GM18508 (cell line): ENCODE measurements around the gene CUL7.
"Not testable (repeated sequence)": the region's sequence is repeated elsewhere in the genome, so short reads cannot be mapped to it uniquely, and the experiment has no call there.

Source experiments
- ATAC-seq: cut with Tn5 transposase; IDR thresholded peaks from one replicate; pipeline ENCODE4 v1.9.1; 2021; ENCODE audit warnings: moderate number of reproducible peaks; ENCODE audit not compliant: insufficient read depth, unreplicated experiment

CUL7 gene

DNA sequence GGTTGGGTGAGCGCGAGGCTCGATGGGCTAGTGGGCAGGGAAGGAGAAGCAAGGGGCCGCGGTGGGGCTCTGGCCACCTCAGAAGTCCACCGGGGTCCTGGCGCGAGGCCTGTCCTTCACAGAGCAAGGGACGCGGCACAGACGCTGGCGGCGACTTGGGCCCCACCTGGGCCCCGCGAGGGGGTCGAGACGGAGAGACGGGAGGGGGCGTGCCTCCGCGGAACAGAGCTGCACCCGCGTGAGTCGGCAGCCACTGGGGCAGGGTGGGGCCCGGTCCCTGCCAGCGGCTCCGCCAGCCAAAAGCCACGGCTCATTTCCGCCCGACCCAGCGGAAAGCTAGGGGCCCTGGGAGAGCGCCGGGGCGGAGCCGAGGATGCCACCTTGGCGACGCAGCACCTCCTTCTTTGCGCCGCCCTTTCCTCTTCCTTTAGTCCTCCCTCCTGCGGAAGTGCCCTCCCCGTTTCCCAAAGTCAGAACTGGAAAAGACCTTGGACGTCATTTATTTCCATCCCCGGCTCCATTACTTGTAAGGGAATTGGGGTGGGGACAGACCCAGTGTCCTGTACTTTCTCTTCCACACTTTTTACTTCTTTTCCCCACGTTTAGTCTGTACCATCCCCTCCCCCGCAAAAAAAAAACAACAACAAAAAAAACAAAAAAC, at the start of gene CUL7:
Gene CUL7, minus strand, starts transcription at position 307 of the 661 bp plus-strand sequence. CDS start 1,063 bp downstream, outside the sequence.
- ATAC-seq = peak; percentile 46

DNA sequence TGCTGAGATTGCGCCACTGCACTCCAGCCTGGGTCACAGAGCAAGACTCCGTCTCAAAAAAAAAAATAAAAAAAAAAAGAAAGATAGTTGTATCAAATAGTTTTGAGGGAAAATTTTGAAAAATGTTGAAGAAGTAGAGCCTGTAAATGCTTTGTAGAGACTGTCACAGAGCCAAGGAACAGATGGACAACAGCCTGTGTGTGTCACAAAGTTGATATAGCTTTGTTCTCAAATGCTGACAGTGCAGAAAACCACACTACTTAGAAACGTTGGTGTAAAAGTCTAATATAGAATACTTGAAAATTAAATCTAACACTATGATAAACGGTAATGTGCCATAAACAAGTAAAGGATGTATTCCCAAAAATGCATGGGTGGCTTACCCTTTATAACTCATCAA, 47.8 kb upstream of the CUL7 start:
- no peak for ATAC-seq

GRCh38 chr6:43097502-43097901, 43.9 kb upstream of the CUL7 start:
- ATAC-seq = no peak

GRCh38 chr6:43097098-43097489, 43.4 kb upstream of the CUL7 start:
- ATAC-seq = no peak

GRCh38 chr6:43096451-43097097, 42.9 kb upstream of the CUL7 start:
- ATAC-seq = no peak

GRCh38 chr6:43095939-43096338, 42.3 kb upstream of the CUL7 start:
- ATAC-seq = no peak

DNA sequence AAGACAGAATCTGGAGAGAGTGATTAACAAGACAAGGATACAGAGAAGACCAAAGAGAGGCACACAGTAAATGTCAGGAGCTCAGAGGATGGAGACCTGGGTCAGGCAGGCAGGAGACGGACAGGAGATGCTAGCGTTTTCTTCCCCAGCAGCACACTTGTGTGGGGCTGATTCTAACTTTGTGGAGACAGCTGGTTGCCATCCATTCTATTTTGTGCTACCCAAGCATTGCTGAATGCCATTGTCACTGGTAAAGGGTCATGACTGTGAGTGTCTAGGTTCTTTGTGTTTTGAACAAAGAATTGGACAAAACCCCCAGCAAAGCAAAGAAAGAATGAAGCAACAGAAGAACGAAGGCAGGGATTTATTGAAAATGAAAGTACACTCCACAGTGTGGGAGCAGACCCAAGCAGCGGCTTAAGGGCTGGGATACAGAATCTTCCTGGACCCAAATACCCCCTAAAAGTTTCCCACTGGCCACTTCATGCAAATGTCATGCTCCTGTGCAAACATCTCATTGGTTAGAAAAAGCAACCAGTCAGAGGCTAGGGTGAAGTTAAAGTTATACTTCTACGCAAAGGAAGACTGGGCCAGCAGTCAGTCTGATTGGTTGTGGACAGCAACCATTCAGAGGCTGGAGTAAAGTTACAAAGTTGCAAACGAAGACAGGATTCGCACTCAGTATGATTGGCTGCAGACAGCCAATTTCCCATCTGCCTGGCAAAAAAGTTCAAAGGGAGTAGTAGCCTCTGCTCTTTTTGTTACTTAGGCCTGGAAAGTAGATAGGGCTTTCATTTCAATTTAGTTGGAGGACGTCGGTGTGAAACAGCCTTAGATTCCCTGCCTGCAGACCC, 40.0 kb upstream of the CUL7 start:
- no peak for ATAC-seq

DNA sequence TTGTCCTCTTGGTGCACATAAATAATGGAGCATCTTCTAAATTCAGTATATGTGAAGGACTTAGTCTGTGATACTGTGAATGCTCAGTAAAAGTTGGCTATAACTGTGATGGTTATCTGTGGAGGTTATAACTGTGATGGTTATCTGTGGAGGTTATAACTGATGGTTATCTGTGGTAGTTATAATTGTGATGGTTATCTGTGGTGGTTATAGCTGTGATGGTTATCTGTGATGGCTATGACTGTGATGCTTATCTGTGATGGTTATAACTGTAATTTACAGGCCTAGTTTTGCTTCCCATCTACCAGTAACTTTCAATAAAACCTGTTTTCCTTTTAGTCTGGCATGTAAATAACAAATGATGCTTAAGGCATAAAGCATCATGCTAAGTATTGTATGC, 39.0 kb upstream of the CUL7 start:
- no peak for ATAC-seq

DNA sequence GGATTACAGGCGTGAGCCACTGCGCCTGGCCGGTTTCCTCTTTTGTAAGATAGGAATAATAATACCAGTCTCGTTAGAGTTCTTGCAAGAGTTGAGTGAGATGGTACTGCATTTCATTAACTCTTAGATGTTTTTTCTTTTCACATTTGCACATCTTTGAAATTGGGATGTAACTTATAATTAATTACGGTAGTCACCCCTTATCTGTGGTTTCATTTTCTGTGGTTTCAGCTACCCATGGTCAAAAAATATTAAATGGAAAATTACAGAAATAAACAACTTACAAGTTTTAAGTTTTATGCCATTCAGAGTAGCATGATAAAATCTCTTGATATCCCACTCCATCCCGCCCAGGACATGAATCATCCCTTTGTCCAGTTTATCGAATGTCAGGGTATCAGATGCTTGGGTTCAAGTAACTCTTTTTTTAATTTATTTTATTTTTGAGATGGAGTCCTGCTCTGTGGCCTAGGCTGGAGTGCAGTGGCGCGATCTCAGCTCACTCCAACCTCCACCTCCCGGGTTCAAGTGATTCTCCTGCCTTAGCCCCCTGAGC, 37.9 kb upstream of the CUL7 start:
- ATAC-seq = no peak

GRCh38 chr6:43091020-43091419, 37.4 kb upstream of the CUL7 start:
- no peak for ATAC-seq

DNA sequence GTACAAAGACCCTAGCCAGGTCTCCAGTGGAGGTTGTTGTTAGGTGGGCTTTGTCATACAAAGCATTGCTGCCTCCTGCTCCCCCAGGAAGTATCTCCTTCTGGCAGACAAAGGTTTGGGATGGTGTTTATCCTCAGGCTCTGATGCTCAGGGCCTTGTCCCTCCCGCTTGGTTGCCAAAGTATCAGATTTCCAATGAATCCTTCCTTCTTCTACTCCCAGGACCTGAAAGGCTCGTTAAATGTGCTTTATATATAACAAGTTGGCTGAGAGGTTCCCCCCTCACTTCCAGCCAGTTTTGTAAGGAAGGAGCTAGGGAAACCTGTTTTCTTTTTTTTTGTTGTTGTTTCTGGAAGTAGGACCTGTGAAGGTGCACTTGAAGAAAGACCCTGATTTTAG, 36.9 kb upstream of the CUL7 start:
- no peak for ATAC-seq

DNA sequence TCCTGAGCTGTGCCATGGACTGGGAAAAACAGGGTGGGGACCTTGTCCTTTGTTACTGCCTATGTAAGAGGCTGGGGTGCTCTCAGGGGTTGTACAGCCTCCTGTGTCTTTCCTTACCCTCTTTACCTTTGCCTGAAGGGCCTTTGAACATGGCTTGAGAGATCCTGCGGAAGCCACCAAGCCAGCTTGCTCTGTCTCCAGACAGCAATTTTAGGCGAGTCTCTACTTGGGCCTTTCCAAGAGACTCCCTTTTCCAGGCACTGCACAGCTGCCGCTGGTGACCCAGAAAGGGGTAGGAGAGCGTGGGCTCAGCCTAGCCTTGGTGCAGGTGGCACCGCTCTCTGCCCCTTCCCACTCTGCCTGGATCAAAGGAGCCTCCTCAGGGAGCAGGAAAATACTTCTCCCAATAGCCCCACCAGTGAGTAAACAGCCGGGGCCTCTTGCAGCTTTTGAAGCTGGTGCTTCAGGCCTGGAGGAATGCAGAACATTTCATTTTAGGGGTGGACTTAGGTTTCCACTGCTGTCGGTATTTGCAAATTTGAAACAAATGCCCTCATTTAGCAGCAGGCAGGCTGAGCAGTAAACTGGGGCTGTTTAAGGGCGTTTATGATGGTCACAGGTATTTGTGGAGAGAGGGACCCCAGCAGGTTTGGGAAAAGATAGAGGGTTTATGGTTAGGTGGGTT, 36.4 kb upstream of the CUL7 start:
- ATAC-seq = no peak

DNA sequence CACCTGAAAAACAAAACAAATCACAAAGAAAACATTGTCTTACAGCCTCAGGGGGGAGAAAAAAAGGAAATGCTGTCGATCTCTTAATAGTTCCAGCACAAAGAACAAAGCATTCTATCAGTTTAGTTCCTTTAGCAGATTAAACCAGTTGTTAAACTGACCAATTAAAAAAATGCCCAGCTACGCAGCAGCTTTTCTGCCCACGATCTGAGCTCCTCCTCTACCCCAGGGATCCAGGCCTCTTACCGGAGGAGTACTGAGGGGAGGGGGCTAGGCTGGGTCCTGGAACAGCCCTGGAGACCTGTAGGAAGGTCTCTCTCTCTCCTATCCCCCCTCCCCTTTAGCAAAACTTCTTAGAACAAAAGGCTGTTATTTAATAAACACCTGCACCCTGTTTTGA, 35.8 kb upstream of the CUL7 start:
- no peak for ATAC-seq

DNA sequence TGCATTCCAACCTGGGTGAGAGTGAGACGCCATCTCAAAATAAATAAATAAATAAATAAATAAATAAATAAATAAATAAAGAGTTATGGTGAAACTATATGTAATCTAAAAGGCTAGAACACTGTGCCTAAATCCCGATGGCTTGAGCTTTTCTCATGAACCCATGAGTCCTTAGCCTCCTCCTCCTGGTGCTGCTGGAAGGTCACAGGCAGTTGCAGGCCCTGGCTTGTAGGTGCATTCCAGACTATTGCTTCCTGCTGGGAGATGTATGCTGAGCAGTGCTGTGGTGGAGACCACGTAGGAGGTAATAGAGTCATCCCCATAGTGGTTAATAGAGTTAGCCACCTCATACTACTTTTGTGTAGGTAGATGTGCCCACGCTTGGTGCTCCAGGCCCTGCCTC, 35.0 kb upstream of the CUL7 start:
- ATAC-seq = no peak

DNA sequence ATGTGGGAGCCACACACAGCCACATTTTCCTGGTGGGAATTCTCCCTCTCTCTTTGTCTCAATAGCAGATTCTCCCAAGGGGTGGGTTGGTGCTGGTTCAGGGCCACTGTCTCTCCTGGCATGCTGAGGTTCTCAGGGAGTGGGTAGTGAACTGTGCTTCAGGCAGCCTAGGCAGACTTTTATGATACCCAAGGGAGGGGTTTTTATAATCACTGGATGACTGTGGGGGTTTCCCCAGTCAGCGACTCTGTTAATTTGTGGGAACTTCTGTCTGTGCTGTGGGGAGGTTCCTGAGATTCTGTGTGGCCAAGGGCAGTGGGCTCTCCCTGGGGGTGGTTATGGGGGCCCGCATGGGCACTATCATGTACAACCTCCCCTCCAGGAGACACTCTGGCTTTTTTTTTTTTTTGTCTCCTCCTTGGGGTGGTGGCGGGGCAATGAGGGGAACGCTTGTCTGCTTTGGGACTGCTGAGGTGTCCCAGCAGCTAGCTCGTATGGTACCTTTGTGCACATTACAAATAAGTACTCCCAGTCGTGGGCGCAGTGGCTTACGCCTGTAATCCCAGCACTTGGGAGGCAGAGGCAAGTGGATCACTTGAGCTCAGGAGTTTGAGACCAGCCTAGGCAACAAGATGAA, 32.5 kb upstream of the CUL7 start:
- ATAC-seq = no peak

DNA sequence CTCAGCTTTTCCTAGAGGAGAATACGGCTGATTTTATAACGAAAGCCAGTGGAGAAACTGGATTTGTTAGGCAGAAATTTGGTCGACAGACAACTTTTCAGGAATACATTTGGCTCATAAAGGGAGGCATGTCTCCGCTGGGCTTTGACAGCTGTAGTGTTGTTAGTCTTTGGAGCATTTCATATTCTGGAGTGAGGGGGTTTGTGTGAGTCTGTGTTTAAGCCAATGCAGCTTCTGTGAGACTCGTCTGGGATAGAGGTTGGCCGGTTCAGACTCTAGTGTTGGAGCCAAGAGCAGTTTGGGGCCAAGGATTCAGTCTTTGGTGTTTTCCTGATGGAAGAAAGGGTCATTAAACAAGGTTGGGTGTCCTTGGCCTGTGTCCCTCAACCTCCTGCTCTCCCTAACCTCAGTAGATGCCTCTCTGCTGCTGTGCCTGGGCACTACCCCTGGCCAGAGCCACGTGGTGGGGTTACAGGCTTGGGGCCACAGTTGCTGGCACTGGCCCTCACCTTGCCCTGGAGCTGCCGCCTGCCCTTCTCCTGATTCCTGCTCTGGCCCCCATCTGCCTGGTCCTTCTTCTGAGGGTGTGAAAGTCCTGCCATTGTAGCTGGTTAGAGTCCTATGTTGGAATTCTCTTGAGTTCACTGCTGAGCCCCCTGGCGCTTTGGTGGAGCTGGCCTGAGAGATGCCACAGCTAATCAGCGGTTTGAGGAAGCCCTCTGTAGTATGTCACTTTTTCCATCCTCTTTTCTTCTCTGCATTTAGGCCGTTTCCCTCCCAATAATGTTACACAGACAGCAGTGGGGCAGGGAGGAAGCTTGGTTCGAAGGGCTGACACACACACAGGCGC, 29.4 kb upstream of the CUL7 start:
- ATAC-seq = no peak

GRCh38 chr6:43081922-43082321, 28.3 kb upstream of the CUL7 start:
- not testable (repeated sequence) for ATAC-seq

- no peak for ATAC-seq
These were observed 27.4 kb upstream of the CUL7 start for GRCh38 chr6:43081043-43081442.

DNA sequence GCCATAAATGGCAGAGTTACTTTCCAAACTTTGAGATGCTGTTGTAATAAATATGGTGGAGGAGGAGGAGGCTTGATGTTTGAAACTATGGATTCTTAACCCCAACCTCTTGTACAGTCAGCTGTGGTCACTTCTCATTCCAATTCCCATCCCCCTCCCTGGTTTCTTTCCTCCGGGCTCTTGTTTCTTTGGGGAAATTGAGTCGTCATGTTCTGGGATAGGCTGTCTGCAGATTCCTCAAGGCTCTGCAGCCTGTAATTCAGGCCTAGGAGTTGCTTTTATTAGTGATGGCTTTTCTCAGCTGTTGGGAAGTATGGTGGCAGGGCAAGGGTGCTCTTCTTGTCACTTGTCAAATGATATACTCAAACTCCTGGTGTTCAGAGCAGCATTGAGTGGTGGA, 25.0 kb upstream of the CUL7 start:
- ATAC-seq = no peak
